ENCODE results near the gene SMARCD1. TPM values are rescaled to one million over a fixed set of nuclear protein-coding genes. Genes with fewer than 3 reads are reported as not detected.

Gene SMARCD1
- total and polyA plus RNA-seq, 11 donors: 8.5 to 35.7 (median 19.3) TPM

DNA sequence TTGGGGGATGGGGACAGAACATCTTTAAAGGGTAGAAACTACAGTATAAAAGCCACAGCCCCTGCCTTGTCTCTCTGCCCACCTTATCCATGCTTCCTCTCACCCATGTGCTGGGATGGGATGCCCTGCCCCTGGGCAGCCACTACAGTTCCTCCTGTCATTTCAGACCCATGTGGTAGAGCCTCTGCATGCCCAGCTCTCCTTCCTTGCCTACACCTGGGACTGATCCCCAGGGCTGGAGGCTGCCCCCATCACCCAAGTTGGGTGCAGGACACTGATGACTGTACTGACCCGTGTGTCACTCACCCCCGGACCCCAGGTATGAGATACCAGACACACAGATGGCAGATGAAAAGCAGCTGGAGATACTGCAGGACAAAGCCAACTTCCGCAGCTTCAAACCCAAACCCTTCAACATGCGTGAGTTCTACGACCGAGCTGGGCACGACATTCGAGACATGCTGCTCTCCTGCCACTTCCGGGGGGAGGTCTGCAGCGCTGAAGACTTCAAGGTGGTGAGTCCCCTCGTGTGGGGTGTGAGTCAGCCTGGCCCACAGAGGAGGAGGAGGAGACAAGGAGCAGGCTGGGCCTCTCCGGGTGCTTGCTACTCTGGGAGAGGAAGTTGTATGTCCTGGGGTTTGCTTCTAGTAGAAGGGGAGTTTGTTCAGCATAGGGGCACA is 25.6 kb upstream of the SMARCD1 start:
- ATAC-seq (no peak), DNase-seq (no peak)
- Histone ChIP-seq H3K4me1 (peaks cover 0 to 32% (median 15%) of the 10 kb centered on the region in 12 donors), H3K4me3 (no peak overlapping the region), H3K36me3 (no peaks in the 10 kb centered on the region), H3K9me3 (no peaks in the 10 kb centered on the region), H3K27ac (no peak overlapping the region), H3K27me3 (peaks cover 0 to 27% (median 0%) of the 10 kb centered on the region in 9 donors)
- WGBS, 4 donors: 71 to 87% (median 84%) methylated on average over 10 to 12 of the region's 12 CpGs
- intact Hi-C loops (cut with DNase I): loop anchor here (5.0 to 10.0 kb wide), 8 partner anchors 87 to 295 kb away; partner anchors contain the start of gene AQP6 (in 1 of the 10)
- TF ChIP-seq POLR2A (IDR thresholded peaks at IDR 0.05): no peak
- TF ChIP-seq, protein P1, sequence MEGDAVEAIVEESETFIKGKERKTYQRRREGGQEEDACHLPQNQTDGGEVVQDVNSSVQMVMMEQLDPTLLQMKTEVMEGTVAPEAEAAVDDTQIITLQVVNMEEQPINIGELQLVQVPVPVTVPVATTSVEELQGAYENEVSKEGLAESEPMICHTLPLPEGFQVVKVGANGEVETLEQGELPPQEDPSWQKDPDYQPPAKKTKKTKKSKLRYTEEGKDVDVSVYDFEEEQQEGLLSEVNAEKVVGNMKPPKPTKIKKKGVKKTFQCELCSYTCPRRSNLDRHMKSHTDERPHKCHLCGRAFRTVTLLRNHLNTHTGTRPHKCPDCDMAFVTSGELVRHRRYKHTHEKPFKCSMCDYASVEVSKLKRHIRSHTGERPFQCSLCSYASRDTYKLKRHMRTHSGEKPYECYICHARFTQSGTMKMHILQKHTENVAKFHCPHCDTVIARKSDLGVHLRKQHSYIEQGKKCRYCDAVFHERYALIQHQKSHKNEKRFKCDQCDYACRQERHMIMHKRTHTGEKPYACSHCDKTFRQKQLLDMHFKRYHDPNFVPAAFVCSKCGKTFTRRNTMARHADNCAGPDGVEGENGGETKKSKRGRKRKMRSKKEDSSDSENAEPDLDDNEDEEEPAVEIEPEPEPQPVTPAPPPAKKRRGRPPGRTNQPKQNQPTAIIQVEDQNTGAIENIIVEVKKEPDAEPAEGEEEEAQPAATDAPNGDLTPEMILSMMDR (IDR thresholded peaks at IDR 0.05): no peak

DNA sequence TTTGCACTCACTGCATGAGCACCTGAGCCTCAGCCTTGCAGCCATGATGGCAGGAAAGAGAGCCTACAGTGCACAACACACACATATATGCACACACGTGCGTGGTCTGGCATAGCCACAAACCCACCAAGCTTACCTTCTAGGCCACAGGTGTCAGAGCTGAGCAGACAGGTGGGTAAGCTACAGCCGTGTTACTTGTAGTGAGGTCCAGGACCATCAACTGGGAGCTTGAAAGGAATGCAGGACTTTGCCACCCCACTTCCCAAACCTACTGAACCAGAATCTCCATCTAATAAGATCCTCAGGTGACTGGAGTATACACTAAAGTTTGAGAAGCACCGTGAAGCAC is 25.0 kb upstream of the SMARCD1 start:
- Histone ChIP-seq H3K27me3 (peaks cover 0 to 27% (median 0%) of the 10 kb centered on the region in 9 donors), H3K4me1 (peaks cover 0 to 32% (median 15%) of the 10 kb centered on the region in 12 donors), H3K27ac (no peak overlapping the region), H3K4me3 (no peak overlapping the region), H3K9me3 (no peaks in the 10 kb centered on the region), H3K36me3 (no peaks in the 10 kb centered on the region)
- no peak for TF ChIP-seq POLR2A (IDR thresholded peaks at IDR 0.05)
- TF ChIP-seq, protein P1 (IDR thresholded peaks at IDR 0.05): no peak
- 65 to 71% (median 68%) methylated on average over 4 of the region's 4 CpGs for WGBS, 4 donors
- ATAC-seq: no peak
- no peak for DNase-seq
- intact Hi-C loops (cut with DNase I): loop anchor here in 3 of 10 donors (5.0 to 10.0 kb wide), 3 partner anchors 93 to 295 kb away; no protein-coding TSS in a partner anchor

DNA sequence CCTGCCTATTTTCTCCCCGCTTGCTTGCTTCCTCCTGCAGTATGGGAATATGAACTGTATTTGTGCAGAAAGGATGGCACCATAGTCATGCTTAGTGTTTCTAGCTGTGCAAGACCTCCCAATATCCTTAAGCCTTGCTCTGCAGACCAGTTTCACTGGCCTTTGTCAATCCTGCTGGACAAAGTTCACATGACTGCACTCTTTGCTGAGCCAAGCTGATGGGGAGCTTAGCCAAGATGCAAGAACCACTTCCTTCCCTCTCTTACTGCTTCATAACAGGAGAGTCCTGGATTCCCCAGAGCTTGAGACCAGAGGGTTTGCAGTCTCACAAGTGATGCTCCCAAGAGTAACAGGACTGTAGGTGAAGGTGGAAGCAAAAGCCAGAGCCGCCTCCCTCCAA is 24.0 kb upstream of the SMARCD1 start:
- ATAC-seq (no peak), DNase-seq (no peak)
- peaks cover 0 to 18% (median 0%) of the 10 kb centered on the region in 9 donors for H3K27me3 ChIP-seq
- WGBS, 4 donors: 80 to 96% (median 91%) methylated on average over 2 of the region's 2 CpGs
- no peaks in the 10 kb centered on the region for H3K36me3 ChIP-seq
- peaks cover 0 to 26% (median 12%) of the 10 kb centered on the region in 12 donors for H3K4me1 ChIP-seq
- H3K4me3 ChIP-seq: no peak overlapping the region
- no peak for TF ChIP-seq POLR2A (IDR thresholded peaks at IDR 0.05)
- TF ChIP-seq, protein P1 (IDR thresholded peaks at IDR 0.05): no peak
- H3K9me3 ChIP-seq: no peaks in the 10 kb centered on the region
- intact Hi-C loops (cut with DNase I): loop anchor here in 3 of 10 donors (5.0 to 10.0 kb wide), 3 partner anchors 94 to 296 kb away; no protein-coding TSS in a partner anchor
- H3K27ac ChIP-seq: no peak overlapping the region

DNA sequence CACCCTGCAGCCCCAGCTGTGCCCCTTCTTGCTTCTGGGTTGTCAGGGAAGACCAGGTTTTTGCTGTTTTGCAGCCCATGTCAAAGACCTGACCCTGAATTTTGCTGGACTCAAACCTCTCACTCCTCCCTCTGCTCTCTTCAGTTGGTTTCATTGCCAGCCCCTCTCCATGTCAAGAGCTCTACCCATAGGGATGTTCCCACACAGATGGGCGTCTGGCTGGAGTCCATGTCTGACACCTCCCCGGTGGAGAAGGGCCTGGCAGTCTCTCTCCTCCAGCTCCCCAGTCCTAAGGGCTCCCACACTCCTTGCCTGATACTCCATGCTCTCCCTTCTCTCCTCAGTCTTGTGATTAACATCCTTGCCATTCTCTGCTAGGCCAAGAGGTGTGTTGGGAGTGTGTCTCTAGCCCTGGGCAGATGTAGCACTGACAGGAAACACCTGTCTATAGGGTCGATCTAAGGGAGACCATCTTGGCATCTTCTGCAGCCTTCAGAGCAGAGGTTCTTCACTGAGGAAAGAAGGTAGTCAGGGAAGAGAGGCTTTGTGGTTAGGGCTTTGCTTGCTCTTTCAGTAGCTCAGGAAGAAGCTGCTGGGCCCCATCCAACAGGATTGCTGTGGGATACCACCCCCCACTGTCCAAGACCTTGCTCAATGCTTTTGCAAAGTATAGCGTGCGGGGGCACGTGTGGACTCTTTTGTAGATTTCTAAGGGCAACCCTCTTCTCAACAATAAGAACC is 23.0 kb upstream of the SMARCD1 start:
- peaks cover 0 to 11% (median 0%) of the 10 kb centered on the region in 9 donors for H3K27me3 ChIP-seq
- H3K4me1 ChIP-seq: peaks cover 0 to 17% (median 3%) of the 10 kb centered on the region in 12 donors
- intact Hi-C loops (cut with DNase I): loop anchor here in 3 of 10 donors (5.0 to 10.0 kb wide), 3 partner anchors 95 to 297 kb away; no protein-coding TSS in a partner anchor
- no peaks in the 10 kb centered on the region for H3K36me3 ChIP-seq
- ATAC-seq (no peak), DNase-seq (peak in 1 of 5 donors; percentile 19)
- 56 to 66% (median 64%) methylated on average over 6 of the region's 6 CpGs for WGBS, 4 donors
- H3K9me3 ChIP-seq: no peaks in the 10 kb centered on the region
- no peak overlapping the region for H3K4me3 ChIP-seq
- no peak overlapping the region for H3K27ac ChIP-seq
- no peak for TF ChIP-seq POLR2A (IDR thresholded peaks at IDR 0.05)
- TF ChIP-seq, protein P1 (IDR thresholded peaks at IDR 0.05): no peak
